GM19395 (cell line): Measurements from ENCODE around the gene GRWD1.

Experiments
- ATAC-seq: cut with Tn5 transposase; IDR thresholded peaks from one replicate; pipeline ENCODE4 v1.9.1; 2021; ENCODE audit warnings: mild to moderate bottlenecking, moderate library complexity; ENCODE audit not compliant: unreplicated experiment

The GRWD1 gene

GRCh38 chr19:48455908-48456562, 10.3 kb downstream of the GRWD1 start:
- no peak for ATAC-seq

GRCh38 chr19:48456864-48457263, 11.1 kb downstream of the GRWD1 start:
- no peak for ATAC-seq

GRCh38 chr19:48458016-48458415, 12.2 kb downstream of the GRWD1 start:
- ATAC-seq = no peak

GRCh38 chr19:48461651-48461981, 15.8 kb downstream of the GRWD1 start:
- ATAC-seq = no peak

GRCh38 chr19:48461982-48462655, 16.3 kb downstream of the GRWD1 start:
- ATAC-seq = no peak

GRCh38 chr19:48465215-48465614, 19.4 kb downstream of the GRWD1 start:
- ATAC-seq = no peak

- no peak for ATAC-seq
These were observed 21.0 kb downstream of the GRWD1 start for GRCh38 chr19:48466561-48467325.

GRCh38 chr19:48468772-48469288, 23.0 kb downstream of the GRWD1 start:
- ATAC-seq = peak; percentile 93

GRCh38 chr19:48469289-48469881, 23.6 kb downstream of the GRWD1 start, which contains the start of gene CYTH2:
Gene CYTH2, plus strand, starts transcription at chr19:48469369. Its CDS starts 139 bp downstream, at chr19:48469508.
- ATAC-seq = peak; percentile 11

GRCh38 chr19:48469934-48470680, 24.3 kb downstream of the GRWD1 start:
- no peak for ATAC-seq

GRCh38 chr19:48470856-48471255, 25.1 kb downstream of the GRWD1 start:
- ATAC-seq = no peak

GRCh38 chr19:48471836-48472235, 26.1 kb downstream of the GRWD1 start:
- no peak for ATAC-seq

- ATAC-seq = no peak
These were observed 27.6 kb downstream of the GRWD1 start for GRCh38 chr19:48473161-48473966.

- no peak for ATAC-seq
These were observed 28.4 kb downstream of the GRWD1 start for GRCh38 chr19:48474084-48474592.

- ATAC-seq = no peak
These were observed 29.7 kb downstream of the GRWD1 start for GRCh38 chr19:48475369-48476068.

GRCh38 chr19:48476176-48476575, 30.4 kb downstream of the GRWD1 start:
- ATAC-seq = no peak

- no peak for ATAC-seq
These were observed 31.4 kb downstream of the GRWD1 start for GRCh38 chr19:48477067-48477685.

- ATAC-seq = no peak
These were observed 32.0 kb downstream of the GRWD1 start for GRCh38 chr19:48477698-48478338.
